Natural killer cell (primary cell): ENCODE data around the gene FAM170B. TPM values are rescaled to one million over a fixed set of nuclear protein-coding genes. Genes with fewer than 3 reads are reported as not detected.

Source experiments
- ATAC-seq, 3 donors: fragments of 150-1000 bp in 2 of 3; fragments of 200-7000 bp in 1 of 3; cut with Tn5 transposase; 1 replicate in 1 of 3; 2 replicates in 2 of 3; pipeline ENCODE4 v1.10.0; 2021; ENCODE audit warnings: mild to moderate bottlenecking in 2 of 3, moderate library complexity in 2 of 3
- DNase-seq, 2 donors: peaks; one replicate each; pipeline versions ENCODE4 v3.0.0 to v3.0.0-alpha.2; 2013 to 2021; ENCODE audit warnings: mixed read lengths in 1 of 2
- H3K27ac ChIP-seq: one replicate; pipeline ENCODE4 v1.5.1; 2013; ENCODE audit warnings: mild to moderate bottlenecking, low read length
- H3K27me3 ChIP-seq: one replicate; pipeline ENCODE4 v1.6.1; 2013; ENCODE audit warnings: low read length; ENCODE audit not compliant: control insufficient read depth, insufficient read depth
- H3K36me3 ChIP-seq: one replicate; pipeline ENCODE4 v1.6.1; 2013; ENCODE audit warnings: low read length; ENCODE audit not compliant: control insufficient read depth, insufficient read depth
- H3K4me1 ChIP-seq: one replicate; pipeline ENCODE4 v1.6.1; 2013; ENCODE audit warnings: low read length; ENCODE audit not compliant: control insufficient read depth, insufficient read depth
- H3K4me3 ChIP-seq: one replicate; pipeline ENCODE4 v1.5.1; 2013; ENCODE audit warnings: low read length
- H3K9me3 ChIP-seq: one replicate; pipeline ENCODE4 v1.6.1; 2013; ENCODE audit warnings: low read length; ENCODE audit not compliant: control insufficient read depth, insufficient read depth
- H3K27ac Mint-ChIP-seq, 2 donors: one replicate each; pipeline ENCODE4 v1.8.0; 2022; ENCODE audit warnings: mild to moderate bottlenecking in 2 of 2, mixed read lengths in 2 of 2, moderate library complexity in 1 of 2
- H3K27me3 Mint-ChIP-seq, 2 donors: one replicate each; pipeline ENCODE4 v1.8.0; 2022; ENCODE audit warnings: low read depth in 2 of 2, mixed read lengths in 2 of 2
- H3K36me3 Mint-ChIP-seq: one replicate; pipeline ENCODE4 v1.8.0; 2022; ENCODE audit warnings: mixed read lengths
- H3K4me1 Mint-ChIP-seq, 2 donors: one replicate each; pipeline ENCODE4 v1.8.0; 2022; ENCODE audit warnings: mixed read lengths in 2 of 2
- H3K4me3 Mint-ChIP-seq: one replicate; pipeline ENCODE4 v1.8.0; 2022; ENCODE audit warnings: mild to moderate bottlenecking, moderate library complexity, mixed read lengths
- H3K9me3 Mint-ChIP-seq, 2 donors: one replicate each; pipeline ENCODE4 v1.8.0; 2022; ENCODE audit warnings: mixed read lengths in 2 of 2
- CTCF ChIP-seq: fragments of 200-600 bp; IDR thresholded peaks from one replicate; pipeline ENCODE4 v1.8.0; 2022; ENCODE audit warnings: antibody characterized with exemption
- WGBS: methylation state at CpG from one replicate; pipeline ENCODE4 v1.1.7; 2013; ENCODE audit warnings: missing lambda C conversion rate; ENCODE audit not compliant: insufficient coverage; 5-methylcytosine and 5-hydroxymethylcytosine counted together
- intact Hi-C: fragments of 100-400 bp; cut with micrococcal nuclease; formaldehyde crosslinking; loops from one replicate; pipeline ENCODE4 v1.14.2; 2022
- total RNA-seq, 4 donors: library from RNA; stranded (reverse); fragments of 120-200 nt in 1 of 4; gene quantifications; one replicate each; pipeline versions ENCODE4 v1.2.3 to v1.2.4, GENCODE V29; 2013 to 2022

The FAM170B gene
- total RNA-seq, 3 donors from 2014 or later (not counting 1 experiment from before 2014, with no cell fraction given), result not detected

GRCh38 chr10:49166484-49167400 is 32.9 kb upstream of the FAM170B start:
- H3K27me3 ChIP-seq, result no peaks in the 10 kb centered on the region
- Mint-ChIP-seq H3K27me3 (peaks cover 0 to 4% of the 10 kb centered on the region in 2 donors), H3K27ac (no peak overlapping the region), H3K4me1 (peaks cover 20 to 24% of the 10 kb centered on the region in 2 donors), H3K36me3 (peaks cover 7% of the 10 kb centered on the region), H3K4me3 (no peak overlapping the region), H3K9me3 (no peaks in the 10 kb centered on the region)
- 94% methylated on average over 13 of the region's 14 CpGs for WGBS
- ATAC-seq (no peak), DNase-seq (no peak)
- H3K4me3 ChIP-seq, result no peak overlapping the region
- H3K9me3 ChIP-seq, result no peaks in the 10 kb centered on the region
- peaks cover 13% of the 10 kb centered on the region for H3K36me3 ChIP-seq
- no peak overlapping the region for H3K27ac ChIP-seq
- TF ChIP-seq CTCF, result no peak
- peaks cover 24% of the 10 kb centered on the region for H3K4me1 ChIP-seq
- intact Hi-C loops, result loop anchor here (10.0 kb wide), 1 partner anchor 512 kb away; no protein-coding TSS in a partner anchor

DNA sequence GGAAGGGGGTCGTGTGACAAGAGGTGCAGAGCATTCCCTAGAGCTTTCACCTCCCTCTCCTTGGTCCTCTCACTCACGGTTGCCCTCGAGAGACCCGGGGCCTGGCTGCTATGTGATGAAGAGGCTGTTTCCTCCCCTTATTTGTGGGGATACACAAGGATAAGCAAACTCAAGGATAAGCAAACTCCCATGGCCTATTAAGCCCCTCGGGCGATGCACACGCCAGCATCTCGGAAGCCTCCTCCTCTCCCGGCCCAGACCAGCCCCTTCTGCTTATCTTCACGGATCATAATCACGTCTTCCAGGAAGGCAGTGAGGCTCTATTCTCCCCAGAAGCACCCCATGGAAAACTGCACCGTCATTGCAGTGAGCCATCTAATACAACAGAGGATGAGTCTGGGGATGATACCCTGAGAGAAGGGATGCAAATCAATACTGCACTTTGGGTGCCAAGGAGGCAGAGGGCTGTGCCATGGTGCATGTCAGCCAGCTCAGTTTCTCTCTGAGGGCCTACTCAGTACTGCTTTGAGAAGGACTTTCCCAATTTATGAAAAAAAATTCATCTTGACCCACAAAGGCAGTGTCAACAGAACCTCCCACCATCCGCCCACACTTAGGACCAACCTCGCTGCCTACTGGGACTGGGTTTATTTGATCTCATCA is 32.1 kb upstream of the FAM170B start:
- DNase-seq (no peak), ATAC-seq (no peak)
- peaks cover 20 to 24% of the 10 kb centered on the region in 2 donors for H3K4me1 Mint-ChIP-seq
- Histone ChIP-seq H3K36me3 (peaks cover 15% of the 10 kb centered on the region), H3K4me3 (no peak overlapping the region), H3K4me1 (peaks cover 16% of the 10 kb centered on the region), H3K27me3 (no peaks in the 10 kb centered on the region), H3K9me3 (no peaks in the 10 kb centered on the region), H3K27ac (no peak overlapping the region)
- no peak for TF ChIP-seq CTCF
- H3K4me3 Mint-ChIP-seq, result no peak overlapping the region
- 92% methylated on average over 12 of the region's 14 CpGs for WGBS
- peaks cover 7% of the 10 kb centered on the region for H3K36me3 Mint-ChIP-seq
- no peaks in the 10 kb centered on the region for H3K9me3 Mint-ChIP-seq
- peaks cover 0 to 4% of the 10 kb centered on the region in 2 donors for H3K27me3 Mint-ChIP-seq
- no peak overlapping the region for H3K27ac Mint-ChIP-seq
- intact Hi-C loops, result loop anchor here (10.0 kb wide), 1 partner anchor 511 kb away; no protein-coding TSS in a partner anchor

- 83% methylated on average over 7 of the region's 7 CpGs for WGBS
- Histone ChIP-seq H3K9me3 (no peaks in the 10 kb centered on the region), H3K4me1 (peaks cover 9% of the 10 kb centered on the region), H3K27me3 (no peaks in the 10 kb centered on the region), H3K4me3 (no peak overlapping the region), H3K36me3 (peaks cover 15% of the 10 kb centered on the region), H3K27ac (no peak overlapping the region)
- DNase-seq (no peak), ATAC-seq (no peak)
- intact Hi-C loops, result loop anchor here (10.0 kb wide), 1 partner anchor 510 kb away; no protein-coding TSS in a partner anchor
- no peaks in the 10 kb centered on the region for H3K9me3 Mint-ChIP-seq
- TF ChIP-seq CTCF, result no peak
- peaks cover 18% of the 10 kb centered on the region in 2 donors for H3K4me1 Mint-ChIP-seq
- H3K27me3 Mint-ChIP-seq, result peaks cover 0 to 4% of the 10 kb centered on the region in 2 donors
- no peak overlapping the region for H3K4me3 Mint-ChIP-seq
- no peak overlapping the region for H3K27ac Mint-ChIP-seq
- peaks cover 7% of the 10 kb centered on the region for H3K36me3 Mint-ChIP-seq
Measured at GRCh38 chr10:49165259-49165658, 31.4 kb upstream of the FAM170B start.
